DND-41 (cell line): ENCODE results near the gene WFS1.

Experiments used
- ATAC-seq: fragments of 200-7000 bp; cut with Tn5 transposase; 3 replicates; pipeline ENCODE4 v1.9.1; 2021; ENCODE audit warnings: low read depth; ENCODE audit not compliant: insufficient read depth
- DNase-seq: peaks from one replicate; pipeline ENCODE4 v3.0.0-alpha.2; 2020
- H2AFZ ChIP-seq: 2 replicates; pipeline ENCODE4 v1.6.0; 2012; ENCODE audit warnings: low read depth, low read length
- H3K27ac ChIP-seq: 2 replicates; pipeline ENCODE4 v1.5.1; 2012; ENCODE audit warnings: low read length, inconsistent platforms
- H3K27me3 ChIP-seq: fragments of 200-600 bp; sonication (generic); 2 replicates; pipeline ENCODE4 v1.6.0; 2012; ENCODE audit warnings: low read length, mild to moderate bottlenecking, inconsistent platforms; ENCODE audit not compliant: insufficient read depth, poor library complexity
- H3K36me3 ChIP-seq: 2 replicates; pipeline ENCODE4 v1.5.1; 2012; ENCODE audit warnings: low read length, inconsistent platforms; ENCODE audit not compliant: insufficient read depth
- H3K4me1 ChIP-seq: 2 replicates; pipeline ENCODE4 v1.5.1; 2012; ENCODE audit warnings: mild to moderate bottlenecking, low read length; ENCODE audit not compliant: insufficient read depth
- H3K4me2 ChIP-seq: 2 replicates; pipeline ENCODE4 v1.6.0; 2012; ENCODE audit warnings: mild to moderate bottlenecking, moderate library complexity, low read length, inconsistent platforms; ENCODE audit not compliant: insufficient read depth
- H3K4me3 ChIP-seq, 2 experiments: fragments of 200-600 bp in 1 of 2; shearing (Covaris generic) in 1 of 2; 2 replicates each; pipeline ENCODE4 v1.5.1; 2012 to 2016; ENCODE audit warnings: inconsistent platforms in 2 of 2, low read length in 2 of 2, mild to moderate bottlenecking in 2 of 2, low read depth in 1 of 2, moderate library complexity in 1 of 2
- H3K79me2 ChIP-seq: 2 replicates; pipeline ENCODE4 v1.6.0; 2012; ENCODE audit warnings: low read length, inconsistent platforms; ENCODE audit not compliant: insufficient read depth
- H3K9ac ChIP-seq: 2 replicates; pipeline ENCODE4 v1.6.0; 2012; ENCODE audit warnings: low read depth, mild to moderate bottlenecking, inconsistent platforms, low read length, moderate library complexity
- H3K9me3 ChIP-seq: 2 replicates; pipeline ENCODE4 v1.5.1; 2012; ENCODE audit warnings: low read length, moderate library complexity, mild to moderate bottlenecking, inconsistent platforms; ENCODE audit not compliant: insufficient read depth, severe bottlenecking
- H4K20me1 ChIP-seq: 2 replicates; pipeline ENCODE4 v1.6.0; 2012; ENCODE audit warnings: low read length; ENCODE audit not compliant: insufficient read depth
- CTCF ChIP-seq: IDR thresholded peaks from 2 replicates; pipeline ENCODE4 v1.5.1; 2012; ENCODE audit warnings: borderline replicate concordance, low read length, moderate library complexity, mild to moderate bottlenecking; ENCODE audit not compliant: poor library complexity, severe bottlenecking; ENCODE audit errors: extremely low read depth
- EZH2 ChIP-seq: IDR thresholded peaks from 3 replicates; pipeline ENCODE4 v1.6.1; 2012; ENCODE audit warnings: borderline replicate concordance, low read depth, mild to moderate bottlenecking, moderate library complexity, low read length, inconsistent platforms; ENCODE audit not compliant: severe bottlenecking

Gene WFS1

GRCh38 chr4:6320663-6321062, 51.0 kb downstream of the WFS1 start:
- Histone ChIP-seq H3K4me3 (no peak overlapping the region), H3K4me2 (no peak overlapping the region), H4K20me1 (no peaks in the 10 kb centered on the region), H3K27ac (no peak overlapping the region), H3K9ac (no peak overlapping the region), H3K27me3 (no peaks in the 10 kb centered on the region), H3K36me3 (no peaks in the 10 kb centered on the region), H3K4me1 (no peaks in the 10 kb centered on the region), H2AFZ (no peak overlapping the region), H3K9me3 (no peaks in the 10 kb centered on the region), H3K79me2 (no peaks in the 10 kb centered on the region)
- ATAC-seq (no peak), DNase-seq (no peak)
- no peak for TF ChIP-seq EZH2
- TF ChIP-seq CTCF, result no peak

GRCh38 chr4:6321361-6321760, 51.7 kb downstream of the WFS1 start:
- Histone ChIP-seq H3K4me1 (no peaks in the 10 kb centered on the region), H3K27ac (no peak overlapping the region), H3K4me2 (no peak overlapping the region), H3K79me2 (no peaks in the 10 kb centered on the region), H4K20me1 (no peaks in the 10 kb centered on the region), H3K9me3 (no peaks in the 10 kb centered on the region), H2AFZ (no peak overlapping the region), H3K9ac (no peak overlapping the region), H3K36me3 (no peaks in the 10 kb centered on the region), H3K4me3 (no peak overlapping the region), H3K27me3 (no peaks in the 10 kb centered on the region)
- DNase-seq (no peak), ATAC-seq (no peak)
- TF ChIP-seq EZH2 (no peak), CTCF (no peak)

GRCh38 chr4:6322067-6322760, 52.6 kb downstream of the WFS1 start:
- no peaks in the 10 kb centered on the region for H3K79me2 ChIP-seq
- no peak overlapping the region for H2AFZ ChIP-seq
- H3K4me1 ChIP-seq, result no peaks in the 10 kb centered on the region
- H3K36me3 ChIP-seq, result no peaks in the 10 kb centered on the region
- H4K20me1 ChIP-seq, result peaks cover 4% of the 10 kb centered on the region; the same call in 1 of the 2 replicates
- no peak overlapping the region for H3K4me3 ChIP-seq
- ATAC-seq, result no peak
- no peak overlapping the region for H3K4me2 ChIP-seq
- no peak overlapping the region for H3K9ac ChIP-seq
- no peak overlapping the region for H3K27ac ChIP-seq
- no peaks in the 10 kb centered on the region for H3K27me3 ChIP-seq
- TF ChIP-seq EZH2, result no peak
- TF ChIP-seq CTCF, result no peak
- DNase-seq, result no peak
- H3K9me3 ChIP-seq, result no peaks in the 10 kb centered on the region
